Adrenal gland (tissue), 12 donors: ENCODE results near the gene RSAD1. TPM values are rescaled to one million over a fixed set of nuclear protein-coding genes. Genes with fewer than 3 reads are reported as not detected.
A peak's percentile ranks its signal among the peaks of the same experiment; 100 is the strongest.

Experiments used
- DNase-seq, 7 donors: peaks; one replicate each; pipeline ENCODE4 v3.0.0-alpha.2; 2019 to 2020
- H3K27ac ChIP-seq, 5 donors: fragments of 200-600 bp; sonication (generic) in 4 of 5; 1 replicate in 3 of 5; 2 replicates in 2 of 5; pipeline versions ENCODE4 v1.5.1 to v1.8.0; 2016 to 2020; ENCODE audit warnings: mild to moderate bottlenecking in 1 of 5
- H3K27me3 ChIP-seq: fragments of 200-600 bp; 2 replicates; pipeline ENCODE4 v1.8.0; 2021
- H3K36me3 ChIP-seq, 2 donors: fragments of 200-600 bp; replicated peaks in 1 of 2; 1 replicate in 1 of 2; 2 replicates in 1 of 2; pipeline versions ENCODE4 v1.5.1 to v1.8.0; 2018 to 2022
- H3K4me1 ChIP-seq, 2 donors: fragments of 200-600 bp; replicated peaks in 1 of 2; 1 replicate in 1 of 2; 2 replicates in 1 of 2; pipeline versions ENCODE4 v1.5.1 to v1.8.0; 2018 to 2021
- H3K4me3 ChIP-seq, 4 donors: fragments of 200-600 bp; sonication (generic) in 3 of 4; one replicate each; pipeline ENCODE4 v1.5.1; 2016 to 2018
- H3K9me3 ChIP-seq, 3 donors: fragments of 200-600 bp; sonication (generic) in 1 of 3; replicated peaks in 1 of 3; 1 replicate in 2 of 3; 2 replicates in 1 of 3; pipeline versions ENCODE4 v1.5.1 to v1.8.0; 2016 to 2021
- POLR2A ChIP-seq, 2 donors: fragments of 450-650 bp; IDR thresholded peaks; one replicate each; pipeline ENCODE4 v1.6.1; 2017; ENCODE audit warnings: antibody characterized with exemption in 2 of 2, mild to moderate bottlenecking in 2 of 2, moderate library complexity in 1 of 2
- WGBS, 4 donors: extraction: QIAGEN DNeasy Blood & Tissue Kit in 2 of 4; methylation state at CpG; one replicate each; pipeline versions ENCODE4 v1.1.5 to v1.1.7; 2013 to 2017; 5-methylcytosine and 5-hydroxymethylcytosine counted together
- intact Hi-C, 2 donors: fragments of 100-400 bp; cut with DNase I; formaldehyde crosslinking; loops; one replicate each; pipeline versions ENCODE4 v1.14.1 to v1.15.0; 2022 to 2023
- polyA plus RNA-seq, 3 donors: library from polyadenylated mRNA; stranded (reverse); fragments of 200-250 nt in 2 of 3; fragments of 350-450 nt in 1 of 3; fragmentation: Illumina TruSeq in 1 of 3; extraction: RNeasy Lipid Tissue Mini Kit (QIAGEN cat#74804) in 1 of 3; gene quantifications; one replicate each; pipeline ENCODE4 v1.2.3, GENCODE V29; 2013 to 2014
- total RNA-seq, 9 donors: library from RNA; depleted of rRNA in 4 of 9; stranded (reverse); fragments of >200 nt in 4 of 9; fragments of 120-200 nt in 1 of 9; fragmentation: NEBNext Ultra II Directional in 1 of 9; extraction: Animal tissue kit (Norgen Biotek cat#: 25700) in 1 of 9; gene quantifications; one replicate each; pipeline versions ENCODE4 v1.1.0 to v1.2.4, GENCODE V29; 2013 to 2023
- TF ChIP-seq, protein P1 (sequence below), 6 experiments: fragments of 450-650 bp in 4 of 6; fragments of 200-600 bp in 2 of 6; sonication (generic) in 1 of 6; IDR thresholded peaks; 1 replicate in 5 of 6; 2 replicates in 1 of 6; pipeline versions ENCODE4 v1.5.1 to v1.8.0; 2016 to 2021; ENCODE audit warnings: antibody characterized with exemption in 6 of 6, mild to moderate bottlenecking in 2 of 6, moderate library complexity in 1 of 6
- donor health status: healthy with polysubstance abuse.
- donor health status: Bipolar disorder and iron deficiency.
- donor health status: DM: yes; HTN: yes; CAD: no.
- donor health status: DM: no; HTN: no; CAD: no.
- donor health status: DM: no; HTN: no; CAD: no.
- donor health status: DM: yes; HTN: yes; CAD: no.

The RSAD1 gene
- total and polyA plus RNA-seq, 12 donors: 28.4 to 77.3 (median 51.8) TPM

DNA sequence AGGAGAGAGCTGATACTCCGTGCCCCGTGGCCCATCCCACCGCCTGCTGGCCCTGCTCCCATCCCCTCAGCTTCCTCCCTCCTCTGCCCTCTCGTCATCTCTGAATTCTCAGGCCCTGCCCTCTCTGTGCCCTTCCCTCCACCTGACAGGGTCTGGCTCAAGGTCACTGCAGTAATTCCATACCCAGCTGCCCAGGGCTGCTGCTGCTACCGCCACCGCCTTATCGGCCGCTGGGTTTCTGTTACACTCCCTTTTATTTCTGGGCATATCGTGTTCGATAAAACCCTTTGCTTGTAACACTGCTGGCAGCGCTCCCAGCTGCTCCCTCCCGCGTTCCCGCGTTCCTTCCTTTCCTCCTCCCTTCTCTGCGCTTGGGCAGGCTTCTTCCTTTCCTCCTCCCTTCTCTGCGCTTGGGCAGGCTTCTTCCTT lies 55.1 kb downstream of the RSAD1 start:
- 0 to 1% (median 1%) methylated on average over 17 of the region's 17 CpGs for WGBS, 4 donors
- intact Hi-C loops: no loop called here
- H3K27ac ChIP-seq: peak overlapping the region; percentile 45 to 89 (median 84)
- H3K36me3 ChIP-seq: no peaks in the 10 kb centered on the region
- no peaks in the 10 kb centered on the region for H3K27me3 ChIP-seq
- H3K4me3 ChIP-seq: peak overlapping the region in 1 of 4 donors; percentile 47
- peaks cover 35 to 38% of the 10 kb centered on the region in 2 donors for H3K4me1 ChIP-seq
- DNase-seq: peak; percentile 76 to 92 (median 89)
- no peaks in the 10 kb centered on the region for H3K9me3 ChIP-seq
- TF ChIP-seq, protein P1, sequence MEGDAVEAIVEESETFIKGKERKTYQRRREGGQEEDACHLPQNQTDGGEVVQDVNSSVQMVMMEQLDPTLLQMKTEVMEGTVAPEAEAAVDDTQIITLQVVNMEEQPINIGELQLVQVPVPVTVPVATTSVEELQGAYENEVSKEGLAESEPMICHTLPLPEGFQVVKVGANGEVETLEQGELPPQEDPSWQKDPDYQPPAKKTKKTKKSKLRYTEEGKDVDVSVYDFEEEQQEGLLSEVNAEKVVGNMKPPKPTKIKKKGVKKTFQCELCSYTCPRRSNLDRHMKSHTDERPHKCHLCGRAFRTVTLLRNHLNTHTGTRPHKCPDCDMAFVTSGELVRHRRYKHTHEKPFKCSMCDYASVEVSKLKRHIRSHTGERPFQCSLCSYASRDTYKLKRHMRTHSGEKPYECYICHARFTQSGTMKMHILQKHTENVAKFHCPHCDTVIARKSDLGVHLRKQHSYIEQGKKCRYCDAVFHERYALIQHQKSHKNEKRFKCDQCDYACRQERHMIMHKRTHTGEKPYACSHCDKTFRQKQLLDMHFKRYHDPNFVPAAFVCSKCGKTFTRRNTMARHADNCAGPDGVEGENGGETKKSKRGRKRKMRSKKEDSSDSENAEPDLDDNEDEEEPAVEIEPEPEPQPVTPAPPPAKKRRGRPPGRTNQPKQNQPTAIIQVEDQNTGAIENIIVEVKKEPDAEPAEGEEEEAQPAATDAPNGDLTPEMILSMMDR (IDR thresholded peaks at IDR 0.05): no peak
- no peak for TF ChIP-seq POLR2A (IDR thresholded peaks at IDR 0.05)

- DNase-seq: peak; percentile 74 to 87 (median 83)
- Histone ChIP-seq H3K4me3 (peak overlapping the region in 1 of 4 donors; percentile 47), H3K27me3 (no peaks in the 10 kb centered on the region), H3K4me1 (peaks cover 35 to 38% of the 10 kb centered on the region in 2 donors), H3K9me3 (no peaks in the 10 kb centered on the region), H3K27ac (peak overlapping the region; percentile 45 to 89 (median 84)), H3K36me3 (peaks cover 0 to 1% of the 10 kb centered on the region in 2 donors)
- 33 to 52% (median 45%) methylated on average over 14 to 24 of the region's 24 CpGs for WGBS, 4 donors
- TF ChIP-seq, protein P1 (IDR thresholded peaks at IDR 0.05): peak; percentile 19 to 59 (median 52)
- TF ChIP-seq POLR2A (IDR thresholded peaks at IDR 0.05): peak in 1 of 2 donors; percentile 71
- intact Hi-C loops: no loop called here
These were observed 55.7 kb downstream of the RSAD1 start for GRCh38 chr17:50534222-50534978.

- Histone ChIP-seq H3K27ac (peak overlapping the region; percentile 45 to 89 (median 84)), H3K9me3 (no peaks in the 10 kb centered on the region), H3K4me3 (peak overlapping the region in 1 of 4 donors; percentile 47), H3K36me3 (peaks cover 0 to 7% of the 10 kb centered on the region in 2 donors), H3K27me3 (no peaks in the 10 kb centered on the region), H3K4me1 (peaks cover 35 to 38% of the 10 kb centered on the region in 2 donors)
- intact Hi-C loops: no loop called here
- TF ChIP-seq POLR2A (IDR thresholded peaks at IDR 0.05): no peak
- TF ChIP-seq, protein P1 (IDR thresholded peaks at IDR 0.05): no peak
- WGBS, 4 donors: 82 to 90% (median 86%) methylated on average over 2 of the region's 2 CpGs
- no peak for DNase-seq
These were observed 56.3 kb downstream of the RSAD1 start for GRCh38 chr17:50534979-50535326.

DNA sequence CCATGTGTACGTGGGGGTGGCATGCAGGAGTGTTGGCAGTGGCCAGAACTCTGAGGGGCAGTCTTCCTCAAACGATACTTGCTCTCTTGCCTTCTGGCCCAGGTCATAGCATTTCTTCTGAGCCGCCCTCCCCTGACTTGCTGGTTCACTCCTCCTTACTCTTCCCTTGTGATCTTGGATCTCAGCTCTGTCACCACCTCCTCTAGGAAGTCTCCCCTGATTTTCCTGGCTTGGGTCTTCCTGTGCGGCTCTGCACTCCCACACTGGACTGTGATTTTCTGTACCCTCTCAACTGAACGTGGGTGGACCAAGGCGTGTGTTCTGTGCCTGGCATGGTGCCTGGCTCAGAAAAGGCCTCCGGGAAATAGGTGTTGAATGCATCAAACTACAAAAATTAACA lies 56.7 kb downstream of the RSAD1 start:
- WGBS, 4 donors: 71 to 85% (median 73%) methylated on average over 7 of the region's 7 CpGs
- intact Hi-C loops: no loop called here
- no peaks in the 10 kb centered on the region for H3K9me3 ChIP-seq
- H3K4me3 ChIP-seq: peak overlapping the region in 1 of 4 donors; percentile 47
- peak overlapping the region in 3 of 5 donors; percentile 84 to 89 (median 88) for H3K27ac ChIP-seq
- peaks cover 35 to 38% of the 10 kb centered on the region in 2 donors for H3K4me1 ChIP-seq
- no peak for DNase-seq
- TF ChIP-seq POLR2A (IDR thresholded peaks at IDR 0.05): no peak
- TF ChIP-seq, protein P1 (IDR thresholded peaks at IDR 0.05): no peak
- H3K27me3 ChIP-seq: no peaks in the 10 kb centered on the region
- H3K36me3 ChIP-seq: peaks cover 0 to 7% of the 10 kb centered on the region in 2 donors

Other genes starting within 250 kb of the RSAD1 start
- under 1 TPM in 1 of 9 donors, not detected in 8; 0.06 TPM for gene TMEM92, start 204.4 kb upstream of the RSAD1 start, total RNA-seq
- under 1 TPM in 1 of 3 donors, not detected in 2; 0.13 TPM for gene TMEM92, start 204.4 kb upstream of the RSAD1 start, polyA plus RNA-seq
- gene XYLT2, start 132.7 kb upstream of the RSAD1 start, total RNA-seq: 10 to 100 TPM; 14.7 to 40.3 (median 31.9) TPM
- 10 to 100 TPM in 2 of 3 donors, 1 to 10 TPM in 1; 4.6 to 29.8 (median 16.2) TPM for gene XYLT2, start 132.7 kb upstream of the RSAD1 start, polyA plus RNA-seq
- 100 to 1,000 TPM in 3 of 9 donors, 10 to 100 TPM in 6; 75.0 to 159 (median 93.4) TPM for gene MRPL27, start 105.7 kb upstream of the RSAD1 start, total RNA-seq
- 100 to 1,000 TPM in 2 of 3 donors, 10 to 100 TPM in 1; 96.4 to 287 (median 159) TPM for gene MRPL27, start 105.7 kb upstream of the RSAD1 start, polyA plus RNA-seq
- 1 to 10 TPM in 3 of 9 donors, under 1 TPM in 6; 0.18 to 5.2 (median 0.55) TPM for gene EME1, start 105.6 kb upstream of the RSAD1 start, total RNA-seq
- 1 to 10 TPM in 1 of 3 donors, under 1 TPM in 2; 0.48 to 1.5 (median 0.84) TPM for gene EME1, start 105.6 kb upstream of the RSAD1 start, polyA plus RNA-seq
- 100 to 1,000 TPM in 7 of 9 donors, 10 to 100 TPM in 2; 88.6 to 337 (median 109) TPM for gene LRRC59, start 81.3 kb upstream of the RSAD1 start, total RNA-seq
- 100 to 1,000 TPM in 1 of 3 donors, 10 to 100 TPM in 2; 38.0 to 305 (median 49.3) TPM for gene LRRC59, start 81.3 kb upstream of the RSAD1 start, polyA plus RNA-seq
- gene ACSF2, start 52.6 kb upstream of the RSAD1 start, total RNA-seq: 100 to 1,000 TPM in 8 of 9 donors, 10 to 100 TPM in 1; 92.1 to 434 (median 192) TPM
- 100 to 1,000 TPM in 2 of 3 donors, 10 to 100 TPM in 1; 92.5 to 306 (median 253) TPM for gene ACSF2, start 52.6 kb upstream of the RSAD1 start, polyA plus RNA-seq
- gene CHAD, start 10.0 kb upstream of the RSAD1 start, total RNA-seq: 10 to 100 TPM in 2 of 9 donors, 1 to 10 TPM in 7; 1.7 to 26.6 (median 5.7) TPM
- gene CHAD, start 10.0 kb upstream of the RSAD1 start, polyA plus RNA-seq: 10 to 100 TPM in 2 of 3 donors, 1 to 10 TPM in 1; 7.2 to 11.1 (median 10.9) TPM
- 1 to 10 TPM in 7 of 9 donors, under 1 TPM in 1, not detected in 1; 0.12 to 8.9 (median 2.3) TPM for gene MYCBPAP, start 29.6 kb downstream of the RSAD1 start, total RNA-seq
- gene MYCBPAP, start 29.6 kb downstream of the RSAD1 start, polyA plus RNA-seq: 1 to 10 TPM in 2 of 3 donors, under 1 TPM in 1; 0.27 to 4.4 (median 2.2) TPM
- gene EPN3, start 53.9 kb downstream of the RSAD1 start, total RNA-seq: 10 to 100 TPM in 7 of 9 donors, 1 to 10 TPM in 2; 1.7 to 96.1 (median 36.0) TPM
- gene EPN3, start 53.9 kb downstream of the RSAD1 start, polyA plus RNA-seq: 10 to 100 TPM in 2 of 3 donors, 1 to 10 TPM in 1; 1.2 to 32.3 (median 10.5) TPM
- gene SPATA20, start 68.3 kb downstream of the RSAD1 start, total RNA-seq: 100 to 1,000 TPM in 7 of 9 donors, 10 to 100 TPM in 2; 52.1 to 205 (median 151) TPM
- gene SPATA20, start 68.3 kb downstream of the RSAD1 start, polyA plus RNA-seq: 100 to 1,000 TPM in 2 of 3 donors, 10 to 100 TPM in 1; 12.7 to 246 (median 150) TPM
- 1 to 10 TPM in 1 of 9 donors, under 1 TPM in 7, not detected in 1; 0.06 to 2.6 (median 0.20) TPM for gene CACNA1G, start 81.9 kb downstream of the RSAD1 start, total RNA-seq
- gene CACNA1G, start 81.9 kb downstream of the RSAD1 start, polyA plus RNA-seq: under 1 TPM; 0.05 to 0.24 (median 0.07) TPM
- gene ABCC3, start 156.0 kb downstream of the RSAD1 start, total RNA-seq: 100 to 1,000 TPM in 8 of 9 donors, 1 to 10 TPM in 1; 7.2 to 422 (median 239) TPM
- gene ABCC3, start 156.0 kb downstream of the RSAD1 start, polyA plus RNA-seq: 100 to 1,000 TPM; 164 to 448 (median 414) TPM
- gene ANKRD40, start 229.1 kb downstream of the RSAD1 start, total RNA-seq: 10 to 100 TPM; 24.8 to 46.4 (median 40.3) TPM
- 10 to 100 TPM; 14.9 to 37.0 (median 18.7) TPM for gene ANKRD40, start 229.1 kb downstream of the RSAD1 start, polyA plus RNA-seq
- gene LUC7L3, start 240.7 kb downstream of the RSAD1 start, total RNA-seq: 100 to 1,000 TPM in 2 of 9 donors, 10 to 100 TPM in 7; 16.1 to 142 (median 75.2) TPM
- 100 to 1,000 TPM in 2 of 3 donors, 10 to 100 TPM in 1; 95.4 to 248 (median 112) TPM for gene LUC7L3, start 240.7 kb downstream of the RSAD1 start, polyA plus RNA-seq